ENCODE data around the gene KL. TPM values are rescaled to one million over a fixed set of nuclear protein-coding genes. Genes with fewer than 3 reads are reported as not detected.

KL gene
- polyA plus RNA-seq, 2 of the 4 experiments (the other 2 are of a cell fraction): 0.01 TPM; not detected in 1

- WGBS (ENCODE audit: missing lambda C conversion rate): 0% methylated on average over 1 of the region's 1 CpG
- ChIA-PET POLR2A (no interaction called here), CTCF (no interaction called here)
- TF ChIP-seq CHD2 (IDR thresholded peaks at IDR 0.05; ENCODE audit: low read length, partially characterized antibody) (no peak), HES2 (IDR thresholded peaks at IDR 0.05) (no peak), USF2 (IDR thresholded peaks at IDR 0.05) (no peak), E2F6 (IDR thresholded peaks at IDR 0.05; ENCODE audit: borderline replicate concordance, low read depth) (no peak)
- ATAC-seq: no peak
- H3K27ac ChIP-seq: no peak overlapping the region
- no peak overlapping the region for H3K4me2 ChIP-seq
- FAIRE-seq: no peak
- no peak overlapping the region for H3K4me3 ChIP-seq
- DNase-seq (ENCODE audit: low read depth in 1 of 2, low spot score in 1 of 2): no peak
- H3K4me1 ChIP-seq: no peaks in the 10 kb centered on the region
- H3K9me3 ChIP-seq: no peaks in the 10 kb centered on the region
Measured at GRCh38 chr13:33037673-33038072, 21.4 kb downstream of the KL start.

GRCh38 chr13:33040090-33040489, 23.9 kb downstream of the KL start:
- 4% methylated on average over 2 of the region's 2 CpGs for WGBS (ENCODE audit: missing lambda C conversion rate)

GRCh38 chr13:33045851-33046592, 29.8 kb downstream of the KL start:
- no peak overlapping the region for H3K27ac ChIP-seq
- 26% methylated on average over 4 of the region's 4 CpGs for WGBS (ENCODE audit: missing lambda C conversion rate)
- no peak overlapping the region for H3K4me2 ChIP-seq
- TF ChIP-seq JUNB (IDR thresholded peaks at IDR 0.05): no peak
- no peak for TF ChIP-seq HOXB5 (CRISPR knock-in tag; IDR thresholded peaks at IDR 0.05)
- no peak for TF ChIP-seq KDM5A (IDR thresholded peaks at IDR 0.05)
- TF ChIP-seq CBX8 (IDR thresholded peaks at IDR 0.05): 0 out of 2 replicates have a peak, but pooled peaks have one; percentile 21
- POLR2A ChIA-PET: no interaction called here
- H3K4me1 ChIP-seq: no peaks in the 10 kb centered on the region
- FAIRE-seq (no peak), DNase-seq (ENCODE audit: low read depth in 1 of 2, low spot score in 1 of 2) (no peak), ATAC-seq (no peak)
- no peaks in the 10 kb centered on the region for H3K9me3 ChIP-seq
- CTCF ChIA-PET: no interaction called here
- H3K4me3 ChIP-seq: no peak overlapping the region

More at GRCh38 chr13:33040090-33040489, 23.9 kb downstream of the KL start:
- POLR2A ChIA-PET: no interaction called here
- Histone ChIP-seq H3K4me3 (no peak overlapping the region), H3K4me1 (no peaks in the 10 kb centered on the region), H3K27ac (no peak overlapping the region), H3K4me2 (no peak overlapping the region), H3K9me3 (no peaks in the 10 kb centered on the region)
- TF ChIP-seq NPAS2 (CRISPR knock-in tag; IDR thresholded peaks at IDR 0.05; ENCODE audit: borderline replicate concordance): no peak
- FAIRE-seq (no peak), ATAC-seq (no peak), DNase-seq (ENCODE audit: low read depth in 1 of 2, low spot score in 1 of 2) (no peak)
- CTCF ChIA-PET: no interaction called here

- TF ChIP-seq CHD4 (IDR thresholded peaks at IDR 0.05; ENCODE audit: borderline replicate concordance): no peak
- no peak for TF ChIP-seq HES2 (IDR thresholded peaks at IDR 0.05)
- no peak for TF ChIP-seq NR3C1 (IDR thresholded peaks at IDR 0.05)
- TF ChIP-seq FOXS1 (CRISPR knock-in tag; IDR thresholded peaks at IDR 0.05): no peak
- no peak for TF ChIP-seq TFCP2L1 (CRISPR knock-in tag; IDR thresholded peaks at IDR 0.05)
- no peak for TF ChIP-seq ATOH8 (CRISPR knock-in tag; IDR thresholded peaks at IDR 0.05; ENCODE audit: low read depth)
- TF ChIP-seq ZC3H11A (IDR thresholded peaks at IDR 0.05): no peak
- TF ChIP-seq CEBPB (IDR thresholded peaks at IDR 0.05): no peak
- Histone ChIP-seq H3K27ac (no peak overlapping the region), H3K9me3 (no peaks in the 10 kb centered on the region), H3K4me3 (no peak overlapping the region), H3K4me2 (no peak overlapping the region), H3K4me1 (no peaks in the 10 kb centered on the region)
- ATAC-seq (no peak), DNase-seq (ENCODE audit: low read depth in 1 of 2, low spot score in 1 of 2) (no peak), FAIRE-seq (no peak)
- ChIA-PET CTCF (no interaction called here), POLR2A (no interaction called here)
- 45% methylated on average over 4 of the region's 4 CpGs for WGBS (ENCODE audit: missing lambda C conversion rate)
Measured at GRCh38 chr13:33050161-33050560, 33.9 kb downstream of the KL start.

All from A549 (cell line).